ENCODE measurements around the gene LBX2.

LBX2 gene

DNA sequence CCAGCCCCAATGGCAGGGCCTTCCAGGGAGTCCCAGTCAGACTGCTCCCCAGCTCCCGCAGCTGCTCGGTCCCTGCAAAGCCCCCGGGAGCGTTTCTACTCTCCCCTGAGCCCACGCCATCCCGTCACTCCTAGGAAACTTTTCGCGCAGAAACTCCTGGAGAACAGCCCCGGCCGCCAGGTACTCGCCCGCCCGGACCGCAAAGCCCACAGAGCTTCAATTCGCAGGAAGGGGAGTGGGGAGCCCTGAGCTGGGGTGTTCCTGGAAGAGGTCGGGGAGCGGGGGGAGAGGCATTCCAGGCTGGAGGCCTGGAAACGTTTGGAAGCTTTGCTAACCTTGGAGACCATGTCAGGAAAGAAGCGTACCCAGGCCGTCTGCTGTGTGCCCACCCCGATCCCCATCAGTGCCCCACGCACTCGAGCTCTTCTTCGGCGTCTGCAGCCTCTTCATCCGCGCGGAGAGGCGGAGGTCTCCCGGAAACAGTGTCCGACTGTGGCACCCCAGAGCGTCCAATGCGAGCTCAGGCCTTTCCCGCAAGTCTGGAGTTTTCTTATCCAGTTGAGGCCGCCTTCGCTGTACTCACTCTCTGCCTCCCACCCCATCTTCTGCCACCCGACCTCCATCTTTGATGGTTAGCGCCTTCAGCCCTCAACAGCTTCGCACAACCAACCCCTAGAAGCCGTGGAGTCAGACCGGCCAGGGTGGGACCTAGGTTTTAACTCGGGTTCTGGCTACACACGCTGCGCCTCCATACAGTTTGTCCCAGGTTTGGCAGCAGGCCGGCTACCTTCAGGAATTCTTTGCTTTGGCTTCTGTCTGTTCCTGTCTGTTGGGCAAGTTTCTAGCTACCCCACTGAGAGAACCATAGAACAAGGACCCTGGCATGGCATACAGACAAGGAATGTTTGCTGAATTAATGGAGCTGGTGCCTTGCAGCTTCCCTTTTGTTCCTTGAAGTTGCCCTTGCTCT lies 4.4 kb upstream of the LBX2 start (continued):
- TF ChIP-seq, protein P1, sequence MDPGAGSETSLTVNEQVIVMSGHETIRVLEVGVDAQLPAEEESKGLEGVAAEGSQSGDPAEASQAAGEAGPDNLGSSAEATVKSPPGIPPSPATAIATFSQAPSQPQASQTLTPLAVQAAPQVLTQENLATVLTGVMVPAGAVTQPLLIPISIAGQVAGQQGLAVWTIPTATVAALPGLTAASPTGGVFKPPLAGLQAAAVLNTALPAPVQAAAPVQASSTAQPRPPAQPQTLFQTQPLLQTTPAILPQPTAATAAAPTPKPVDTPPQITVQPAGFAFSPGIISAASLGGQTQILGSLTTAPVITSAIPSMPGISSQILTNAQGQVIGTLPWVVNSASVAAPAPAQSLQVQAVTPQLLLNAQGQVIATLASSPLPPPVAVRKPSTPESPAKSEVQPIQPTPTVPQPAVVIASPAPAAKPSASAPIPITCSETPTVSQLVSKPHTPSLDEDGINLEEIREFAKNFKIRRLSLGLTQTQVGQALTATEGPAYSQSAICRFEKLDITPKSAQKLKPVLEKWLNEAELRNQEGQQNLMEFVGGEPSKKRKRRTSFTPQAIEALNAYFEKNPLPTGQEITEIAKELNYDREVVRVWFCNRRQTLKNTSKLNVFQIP (CRISPR knock-in tag; IDR thresholded peaks at IDR 0.05; ENCODE audit: borderline replicate concordance, low read depth): no peak
- TF ChIP-seq ISL1 (CRISPR knock-in tag; IDR thresholded peaks at IDR 0.05) (no peak), BACH2 (CRISPR knock-in tag; IDR thresholded peaks at IDR 0.05; ENCODE audit: borderline replicate concordance) (no peak), ZC3H10 (CRISPR knock-in tag; IDR thresholded peaks at IDR 0.05) (no peak)

DNA sequence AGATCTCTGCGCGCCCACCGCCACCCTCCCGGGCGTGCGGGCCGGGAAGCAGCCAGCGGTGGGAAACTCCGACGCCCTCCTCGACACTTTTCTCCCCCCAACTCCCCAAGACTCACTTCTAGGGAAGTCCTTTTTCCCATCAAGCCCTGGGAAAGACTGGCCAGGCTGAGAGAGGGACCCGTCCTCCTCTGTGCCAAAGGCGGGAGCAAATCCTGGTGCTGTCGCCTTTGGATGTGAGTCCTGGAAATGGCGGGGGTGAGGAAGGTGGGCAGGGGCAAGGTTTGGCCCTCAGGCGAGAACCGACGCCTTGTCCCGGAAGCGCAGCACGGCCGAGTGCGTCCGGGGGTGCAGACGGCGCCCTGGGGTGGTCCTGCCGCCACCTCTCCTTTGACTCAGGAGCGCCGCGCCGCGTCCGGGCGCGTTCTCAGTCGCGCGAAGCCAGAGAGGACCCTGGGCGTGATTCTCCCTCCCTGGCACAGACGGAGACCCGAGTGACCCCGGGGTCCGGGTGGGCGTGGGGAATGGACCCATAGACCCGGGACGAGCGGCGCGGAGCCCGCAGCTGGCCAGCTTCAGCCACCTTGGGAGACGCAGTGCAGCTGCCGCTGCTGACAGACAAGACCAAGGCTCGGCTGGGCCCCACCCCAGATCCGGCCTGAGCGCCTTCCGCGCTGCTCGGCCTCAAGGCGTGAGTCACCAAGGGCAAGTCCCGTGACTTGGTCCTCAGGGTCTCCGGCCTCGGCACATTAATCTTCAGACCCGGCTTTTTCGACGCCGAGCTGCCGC lies 3.5 kb upstream of the LBX2 start:
- ATAC-seq: no peak
- TF ChIP-seq ZFP30 (CRISPR knock-in tag; IDR thresholded peaks at IDR 0.05) (no peak), ZC3H10 (CRISPR knock-in tag; IDR thresholded peaks at IDR 0.05) (no peak), ZNF70 (CRISPR knock-in tag; IDR thresholded peaks at IDR 0.05) (no peak), TOX (CRISPR knock-in tag; IDR thresholded peaks at IDR 0.05; ENCODE audit: borderline replicate concordance) (no peak), ZNF565 (CRISPR knock-in tag; conservative IDR thresholded peaks at IDR 0.05; ENCODE audit: low read depth) (no peak), ZNF8 (CRISPR knock-in tag; IDR thresholded peaks at IDR 0.05) (no peak), SNAI2 (CRISPR knock-in tag; IDR thresholded peaks at IDR 0.05) (no peak), ZFP3 (CRISPR knock-in tag; IDR thresholded peaks at IDR 0.05) (no peak), ISL1 (CRISPR knock-in tag; IDR thresholded peaks at IDR 0.05) (no peak), RARB (CRISPR knock-in tag; IDR thresholded peaks at IDR 0.05) (no peak), ESRRG (CRISPR knock-in tag; IDR thresholded peaks at IDR 0.05) (no peak), OSR1 (CRISPR knock-in tag; IDR thresholded peaks at IDR 0.05) (no peak)
- TF ChIP-seq, protein P2, sequence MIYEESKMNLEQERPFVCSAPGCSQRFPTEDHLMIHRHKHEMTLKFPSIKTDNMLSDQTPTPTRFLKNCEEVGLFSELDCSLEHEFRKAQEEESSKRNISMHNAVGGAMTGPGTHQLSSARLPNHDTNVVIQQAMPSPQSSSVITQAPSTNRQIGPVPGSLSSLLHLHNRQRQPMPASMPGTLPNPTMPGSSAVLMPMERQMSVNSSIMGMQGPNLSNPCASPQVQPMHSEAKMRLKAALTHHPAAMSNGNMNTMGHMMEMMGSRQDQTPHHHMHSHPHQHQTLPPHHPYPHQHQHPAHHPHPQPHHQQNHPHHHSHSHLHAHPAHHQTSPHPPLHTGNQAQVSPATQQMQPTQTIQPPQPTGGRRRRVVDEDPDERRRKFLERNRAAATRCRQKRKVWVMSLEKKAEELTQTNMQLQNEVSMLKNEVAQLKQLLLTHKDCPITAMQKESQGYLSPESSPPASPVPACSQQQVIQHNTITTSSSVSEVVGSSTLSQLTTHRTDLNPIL (CRISPR knock-in tag; IDR thresholded peaks at IDR 0.05; ENCODE audit: low read depth): no peak
- TF ChIP-seq, protein P1 (CRISPR knock-in tag; IDR thresholded peaks at IDR 0.05; ENCODE audit: borderline replicate concordance, low read depth): no peak
- TF ChIP-seq, protein P3, sequence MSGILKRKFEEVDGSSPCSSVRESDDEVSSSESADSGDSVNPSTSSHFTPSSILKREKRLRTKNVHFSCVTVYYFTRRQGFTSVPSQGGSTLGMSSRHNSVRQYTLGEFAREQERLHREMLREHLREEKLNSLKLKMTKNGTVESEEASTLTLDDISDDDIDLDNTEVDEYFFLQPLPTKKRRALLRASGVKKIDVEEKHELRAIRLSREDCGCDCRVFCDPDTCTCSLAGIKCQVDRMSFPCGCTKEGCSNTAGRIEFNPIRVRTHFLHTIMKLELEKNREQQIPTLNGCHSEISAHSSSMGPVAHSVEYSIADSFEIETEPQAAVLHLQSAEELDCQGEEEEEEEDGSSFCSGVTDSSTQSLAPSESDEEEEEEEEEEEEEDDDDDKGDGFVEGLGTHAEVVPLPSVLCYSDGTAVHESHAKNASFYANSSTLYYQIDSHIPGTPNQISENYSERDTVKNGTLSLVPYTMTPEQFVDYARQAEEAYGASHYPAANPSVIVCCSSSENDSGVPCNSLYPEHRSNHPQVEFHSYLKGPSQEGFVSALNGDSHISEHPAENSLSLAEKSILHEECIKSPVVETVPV (CRISPR knock-in tag; IDR thresholded peaks at IDR 0.05): no peak
- TF ChIP-seq, protein P4, sequence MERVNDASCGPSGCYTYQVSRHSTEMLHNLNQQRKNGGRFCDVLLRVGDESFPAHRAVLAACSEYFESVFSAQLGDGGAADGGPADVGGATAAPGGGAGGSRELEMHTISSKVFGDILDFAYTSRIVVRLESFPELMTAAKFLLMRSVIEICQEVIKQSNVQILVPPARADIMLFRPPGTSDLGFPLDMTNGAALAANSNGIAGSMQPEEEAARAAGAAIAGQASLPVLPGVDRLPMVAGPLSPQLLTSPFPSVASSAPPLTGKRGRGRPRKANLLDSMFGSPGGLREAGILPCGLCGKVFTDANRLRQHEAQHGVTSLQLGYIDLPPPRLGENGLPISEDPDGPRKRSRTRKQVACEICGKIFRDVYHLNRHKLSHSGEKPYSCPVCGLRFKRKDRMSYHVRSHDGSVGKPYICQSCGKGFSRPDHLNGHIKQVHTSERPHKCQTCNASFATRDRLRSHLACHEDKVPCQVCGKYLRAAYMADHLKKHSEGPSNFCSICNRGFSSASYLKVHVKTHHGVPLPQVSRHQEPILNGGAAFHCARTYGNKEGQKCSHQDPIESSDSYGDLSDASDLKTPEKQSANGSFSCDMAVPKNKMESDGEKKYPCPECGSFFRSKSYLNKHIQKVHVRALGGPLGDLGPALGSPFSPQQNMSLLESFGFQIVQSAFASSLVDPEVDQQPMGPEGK (CRISPR knock-in tag; IDR thresholded peaks at IDR 0.05; ENCODE audit: borderline replicate concordance): no peak

DNA sequence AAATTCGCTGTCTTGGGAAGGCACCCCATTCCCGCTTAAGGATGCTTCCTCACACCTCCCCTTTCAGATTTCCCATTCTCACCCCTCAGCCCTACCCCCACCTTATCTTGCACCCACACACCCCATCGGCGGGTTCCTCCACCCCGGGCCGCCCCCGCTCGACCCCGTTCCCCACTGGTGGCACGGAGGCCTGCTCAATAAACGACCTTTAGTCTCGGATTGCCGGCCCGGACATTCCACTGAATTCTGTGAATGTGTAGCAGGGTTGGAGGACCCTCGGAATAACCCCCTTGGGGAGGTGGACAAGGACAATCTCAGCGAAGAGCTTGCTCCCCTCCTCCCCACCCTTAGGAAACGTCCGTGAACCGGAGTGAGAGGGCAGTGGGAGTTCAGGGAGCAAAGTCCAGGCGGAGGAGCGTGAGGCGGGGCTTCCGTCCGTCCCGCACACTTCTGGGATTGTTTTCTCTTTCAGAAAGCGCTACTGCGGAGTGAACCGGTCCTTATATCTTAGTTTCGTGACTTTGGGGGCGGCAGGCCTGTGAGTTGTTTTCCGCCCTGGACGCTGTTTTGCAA lies 2.8 kb upstream of the LBX2 start:
- no peak for ATAC-seq
- TF ChIP-seq OSR1 (CRISPR knock-in tag; IDR thresholded peaks at IDR 0.05) (no peak), ZNF8 (CRISPR knock-in tag; IDR thresholded peaks at IDR 0.05) (no peak), GLIS3 (CRISPR knock-in tag; IDR thresholded peaks at IDR 0.05) (no peak), ARNTL (CRISPR knock-in tag; IDR thresholded peaks at IDR 0.05; ENCODE audit: borderline replicate concordance, low read depth) (no peak), TCF4 (CRISPR knock-in tag; IDR thresholded peaks at IDR 0.05; ENCODE audit: borderline replicate concordance) (no peak), ISL1 (CRISPR knock-in tag; IDR thresholded peaks at IDR 0.05) (no peak), ESRRG (CRISPR knock-in tag; IDR thresholded peaks at IDR 0.05) (no peak), BACH2 (CRISPR knock-in tag; IDR thresholded peaks at IDR 0.05; ENCODE audit: borderline replicate concordance) (no peak), ZNF565 (CRISPR knock-in tag; conservative IDR thresholded peaks at IDR 0.05; ENCODE audit: low read depth) (no peak)
- TF ChIP-seq, protein P5, sequence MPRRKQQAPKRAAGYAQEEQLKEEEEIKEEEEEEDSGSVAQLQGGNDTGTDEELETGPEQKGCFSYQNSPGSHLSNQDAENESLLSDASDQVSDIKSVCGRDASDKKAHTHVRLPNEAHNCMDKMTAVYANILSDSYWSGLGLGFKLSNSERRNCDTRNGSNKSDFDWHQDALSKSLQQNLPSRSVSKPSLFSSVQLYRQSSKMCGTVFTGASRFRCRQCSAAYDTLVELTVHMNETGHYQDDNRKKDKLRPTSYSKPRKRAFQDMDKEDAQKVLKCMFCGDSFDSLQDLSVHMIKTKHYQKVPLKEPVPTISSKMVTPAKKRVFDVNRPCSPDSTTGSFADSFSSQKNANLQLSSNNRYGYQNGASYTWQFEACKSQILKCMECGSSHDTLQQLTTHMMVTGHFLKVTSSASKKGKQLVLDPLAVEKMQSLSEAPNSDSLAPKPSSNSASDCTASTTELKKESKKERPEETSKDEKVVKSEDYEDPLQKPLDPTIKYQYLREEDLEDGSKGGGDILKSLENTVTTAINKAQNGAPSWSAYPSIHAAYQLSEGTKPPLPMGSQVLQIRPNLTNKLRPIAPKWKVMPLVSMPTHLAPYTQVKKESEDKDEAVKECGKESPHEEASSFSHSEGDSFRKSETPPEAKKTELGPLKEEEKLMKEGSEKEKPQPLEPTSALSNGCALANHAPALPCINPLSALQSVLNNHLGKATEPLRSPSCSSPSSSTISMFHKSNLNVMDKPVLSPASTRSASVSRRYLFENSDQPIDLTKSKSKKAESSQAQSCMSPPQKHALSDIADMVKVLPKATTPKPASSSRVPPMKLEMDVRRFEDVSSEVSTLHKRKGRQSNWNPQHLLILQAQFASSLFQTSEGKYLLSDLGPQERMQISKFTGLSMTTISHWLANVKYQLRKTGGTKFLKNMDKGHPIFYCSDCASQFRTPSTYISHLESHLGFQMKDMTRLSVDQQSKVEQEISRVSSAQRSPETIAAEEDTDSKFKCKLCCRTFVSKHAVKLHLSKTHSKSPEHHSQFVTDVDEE (CRISPR knock-in tag; IDR thresholded peaks at IDR 0.05): no peak
- TF ChIP-seq, protein P1 (CRISPR knock-in tag; IDR thresholded peaks at IDR 0.05; ENCODE audit: borderline replicate concordance, low read depth): no peak
